K562 (cell line): ENCODE measurements around the gene ACP4. TPM values are rescaled to one million over a fixed set of nuclear protein-coding genes. Genes with fewer than 3 reads are reported as not detected.

Experiments used
- CAMTA2 ChIP-seq: fragments of 250-450 bp; sonication (Bioruptor Pico); conservative IDR thresholded peaks from 2 replicates; pipeline ENCODE4 v1.5.1; 2022
- CBX1 ChIP-seq: sonication (generic); IDR thresholded peaks from 2 replicates; pipeline ENCODE4 v1.6.1; 2016; ENCODE audit warnings: antibody characterized with exemption, low read depth, mild to moderate bottlenecking
- E2F8 ChIP-seq: fragments of 450-650 bp; IDR thresholded peaks from 2 replicates; pipeline ENCODE4 v1.7.1; 2018; ENCODE audit warnings: mild to moderate bottlenecking, low read depth; ENCODE audit not compliant: partially characterized antibody
- E4F1 ChIP-seq: fragments of 250-450 bp; sonication (Bioruptor Pico); IDR thresholded peaks from 2 replicates; pipeline ENCODE4 v1.5.0; 2021; ENCODE audit warnings: mild to moderate bottlenecking, borderline replicate concordance
- HDAC2 ChIP-seq: fragments of 450-650 bp; IDR thresholded peaks from 2 replicates; pipeline ENCODE4 v1.6.1; 2016; ENCODE audit warnings: mild to moderate bottlenecking
- KHSRP ChIP-seq: fragments of 450-650 bp; IDR thresholded peaks from 2 replicates; pipeline ENCODE4 v1.6.1; 2017
- MCM2 ChIP-seq: fragments of 450-650 bp; IDR thresholded peaks from 2 replicates; pipeline ENCODE4 v1.6.1; 2017; ENCODE audit warnings: low read depth, mild to moderate bottlenecking
- MED1 ChIP-seq: sonication (generic); formaldehyde crosslinking; IDR thresholded peaks from 2 replicates; pipeline ENCODE4 v1.8.1; 2023; ENCODE audit warnings: missing genetic modification reagents, borderline replicate concordance
- MXI1 ChIP-seq: IDR thresholded peaks from 2 replicates; pipeline ENCODE4 v1.6.1; 2011; ENCODE audit warnings: low read depth, mild to moderate bottlenecking, improper control_type of control experiment, low read length
- NR1H2 ChIP-seq: sonication (generic); formaldehyde crosslinking; IDR thresholded peaks from 2 replicates; pipeline ENCODE4 v1.4.0; 2020; ENCODE audit warnings: mild to moderate bottlenecking, missing genetic modification reagents
- SOX6 ChIP-seq: fragments of 450-650 bp; IDR thresholded peaks from 2 replicates; pipeline ENCODE4 v1.6.1; 2014; ENCODE audit warnings: mild to moderate bottlenecking
- SPI1 ChIP-seq: IDR thresholded peaks from 2 replicates; pipeline ENCODE4 v1.6.1; 2011; ENCODE audit warnings: low read depth, low read length, control low read depth, borderline replicate concordance
- TAF7 ChIP-seq: fragments of 450-650 bp; IDR thresholded peaks from 2 replicates; pipeline ENCODE4 v1.6.1; 2016; ENCODE audit warnings: missing genetic modification characterization, missing compliant biosample characterization
- U2AF1 ChIP-seq: fragments of 200-400 bp; formaldehyde crosslinking; optimal IDR thresholded peaks from 2 replicates; pipeline ENCODE3; 2017; ENCODE audit warnings: mild to moderate bottlenecking, low read depth, low read length, moderate library complexity
- WHSC1 ChIP-seq: IDR thresholded peaks from one replicate; pipeline ENCODE4 v1.6.1; 2012; ENCODE audit warnings: low read length, control low read depth, inconsistent platforms
- ZBTB8A ChIP-seq: fragments of 450-650 bp; IDR thresholded peaks from 2 replicates; pipeline ENCODE4 v1.6.1; 2018; ENCODE audit warnings: mild to moderate bottlenecking, moderate library complexity; ENCODE audit not compliant: partially characterized antibody
- ZFP36 ChIP-seq: fragments of 150-350 bp; IDR thresholded peaks from 2 replicates; pipeline ENCODE4 v1.6.1; 2018; ENCODE audit warnings: low read length, low read depth; ENCODE audit not compliant: partially characterized antibody
- ZKSCAN1 ChIP-seq: fragments of 150-350 bp; IDR thresholded peaks from 2 replicates; pipeline ENCODE4 v1.6.1; 2016; ENCODE audit warnings: low read depth, low read length
- ZNF282 ChIP-seq: sonication (generic); formaldehyde crosslinking; IDR thresholded peaks from 2 replicates; pipeline ENCODE4 v1.8.1; 2023; ENCODE audit warnings: missing genetic modification reagents
- ZNF76 ChIP-seq: fragments of 250-450 bp; sonication (Bioruptor Pico); IDR thresholded peaks from 2 replicates; pipeline ENCODE4 v1.4.0; 2020; ENCODE audit warnings: mild to moderate bottlenecking, moderate library complexity, borderline replicate concordance
- ZNF780A ChIP-seq: fragments of 250-450 bp; sonication (Bioruptor Pico); IDR thresholded peaks from 2 replicates; pipeline ENCODE4 v1.5.0; 2021; ENCODE audit warnings: mild to moderate bottlenecking
- polyA plus RNA-seq, 8 experiments: library from polyadenylated mRNA; depleted of rRNA in 4 of 8; stranded (reverse) in 5 of 8; unstranded in 3 of 8; fragments of >200 nt; fragmentation: Nextera tagmentation in 2 of 8; fragmentation: Illumina TruSeq in 1 of 8; extraction: Ambion mirVana in 2 of 8; extraction: Trizol in 1 of 8; gene quantifications; 2 replicates each; pipeline versions ENCODE4 v1.2.1 to v1.2.3, GENCODE V29; 2011 to 2014; ENCODE audit warnings: inconsistent platforms in 1 of 8, missing spikeins in 1 of 8
- total RNA-seq, 7 experiments: library from RNA; depleted of rRNA in 6 of 7; stranded (reverse); fragments of >200 nt in 6 of 7; fragmentation: Illumina TruSeq in 2 of 7; extraction: Trizol in 2 of 7; gene quantifications; 2 replicates each; pipeline versions ENCODE4 v1.2.1 to v1.2.3, GENCODE V29; 2011 to 2021; ENCODE audit warnings: low replicate concordance in 1 of 7
- TF ChIP-seq, protein P1 (sequence below), 3 experiments: IDR thresholded peaks in 2 of 3; conservative IDR thresholded peaks in 1 of 3; 2 replicates each; pipeline ENCODE4 v1.5.1; 2011 to 2012; ENCODE audit warnings: low read length in 3 of 3, mild to moderate bottlenecking in 3 of 3, control low read depth in 2 of 3, improper control_type of control experiment in 1 of 3, inconsistent platforms in 1 of 3, low read depth in 1 of 3, mixed read lengths in 1 of 3, moderate library complexity in 1 of 3; ENCODE audit not compliant: insufficient read depth in 2 of 3

Gene ACP4
- total and polyA plus RNA-seq, 9 of the 15 experiments (the other 6 are each of a cell fraction or from before 2014, with no cell fraction given) = not detected

DNA sequence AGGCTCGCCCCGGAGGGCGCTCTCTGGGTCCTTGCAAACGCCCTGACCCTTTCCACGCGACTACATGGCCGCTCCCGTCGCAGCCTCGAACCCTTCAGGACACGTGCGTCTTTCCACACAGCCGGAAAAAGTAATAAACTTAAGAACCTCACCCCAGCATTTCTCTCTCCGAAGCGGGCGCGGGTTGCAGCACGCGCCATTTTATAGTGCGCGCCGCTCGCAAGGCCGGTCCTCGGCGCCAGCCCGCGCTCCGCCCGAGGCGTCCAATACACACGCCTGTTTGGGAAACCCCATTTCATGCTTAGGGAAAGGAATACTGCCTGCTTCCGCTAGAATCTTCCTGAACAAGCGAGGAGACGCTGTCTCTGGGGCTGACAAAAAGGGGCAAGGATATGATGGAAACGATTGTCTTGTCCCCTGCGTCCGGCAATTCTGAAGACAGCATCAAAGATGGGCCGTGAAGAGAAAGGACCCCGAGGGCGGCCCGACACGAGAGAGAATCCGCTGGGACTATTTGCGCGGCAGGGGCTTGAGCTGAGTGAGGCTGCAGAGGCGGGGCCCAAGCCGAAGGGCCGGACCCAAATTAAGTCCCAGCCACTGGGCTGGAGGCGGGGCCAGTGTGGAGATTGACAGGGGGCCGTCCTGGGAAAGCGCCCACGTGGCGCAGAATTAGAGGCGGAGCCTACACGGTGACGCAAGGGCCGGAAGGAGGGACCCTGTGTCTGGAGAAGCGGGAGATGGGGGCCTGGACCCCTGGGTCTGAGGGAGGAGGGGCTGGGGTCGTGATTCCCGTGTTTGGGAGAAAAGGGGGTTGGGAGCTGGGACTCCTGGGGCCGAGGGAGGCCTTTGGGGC is 14.4 kb downstream of the ACP4 start (continued):
- TF ChIP-seq WHSC1 (no peak), CBX1 (peak; percentile 82), ZNF76 (CRISPR knock-in tag) (no peak), KHSRP (no peak), ZKSCAN1 (no peak), MED1 (CRISPR knock-in tag) (no peak), CAMTA2 (CRISPR knock-in tag) (no peak), NR1H2 (CRISPR knock-in tag) (no peak), TAF7 (tag) (peak; percentile 96), SOX6 (peak; percentile 43), HDAC2 (peak; percentile 76), SPI1 (no peak), ZBTB8A (no peak), ZNF780A (CRISPR knock-in tag) (no peak), MCM2 (no peak), MXI1 (peak; percentile 51; the same call in 1 of the 2 replicates), ZFP36 (no peak), E4F1 (no peak), ZNF282 (CRISPR knock-in tag) (no peak), U2AF1 (no peak), E2F8 (peak; percentile 99)
- TF ChIP-seq, protein P1, sequence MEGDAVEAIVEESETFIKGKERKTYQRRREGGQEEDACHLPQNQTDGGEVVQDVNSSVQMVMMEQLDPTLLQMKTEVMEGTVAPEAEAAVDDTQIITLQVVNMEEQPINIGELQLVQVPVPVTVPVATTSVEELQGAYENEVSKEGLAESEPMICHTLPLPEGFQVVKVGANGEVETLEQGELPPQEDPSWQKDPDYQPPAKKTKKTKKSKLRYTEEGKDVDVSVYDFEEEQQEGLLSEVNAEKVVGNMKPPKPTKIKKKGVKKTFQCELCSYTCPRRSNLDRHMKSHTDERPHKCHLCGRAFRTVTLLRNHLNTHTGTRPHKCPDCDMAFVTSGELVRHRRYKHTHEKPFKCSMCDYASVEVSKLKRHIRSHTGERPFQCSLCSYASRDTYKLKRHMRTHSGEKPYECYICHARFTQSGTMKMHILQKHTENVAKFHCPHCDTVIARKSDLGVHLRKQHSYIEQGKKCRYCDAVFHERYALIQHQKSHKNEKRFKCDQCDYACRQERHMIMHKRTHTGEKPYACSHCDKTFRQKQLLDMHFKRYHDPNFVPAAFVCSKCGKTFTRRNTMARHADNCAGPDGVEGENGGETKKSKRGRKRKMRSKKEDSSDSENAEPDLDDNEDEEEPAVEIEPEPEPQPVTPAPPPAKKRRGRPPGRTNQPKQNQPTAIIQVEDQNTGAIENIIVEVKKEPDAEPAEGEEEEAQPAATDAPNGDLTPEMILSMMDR (IDR thresholded peaks at IDR 0.05 in 2 of 3, conservative IDR thresholded peaks at IDR 0.05 in 1 of 3; ENCODE audit: insufficient read depth in 2 of 3, low read depth in 1 of 3, low read length in 3 of 3) = peak in 1 of 3 experiments; percentile 4; a peak in 1 of 6 replicates
